Measurements from ENCODE around the gene ZNF516.

The ZNF516 gene

GRCh38 chr18:76502551-76502950 lies 7.5 kb upstream of the ZNF516 start:
- TF ChIP-seq CTCF (IDR thresholded peaks at IDR 0.05; ENCODE audit: insufficient read depth, missing control alignments), result no peak
- no peak for FAIRE-seq
- DNase-seq (ENCODE audit: insufficient read length, low spot score), result no peak

- TF ChIP-seq CTCF (IDR thresholded peaks at IDR 0.05; ENCODE audit: insufficient read depth, missing control alignments), result no peak
- no peak for DNase-seq (ENCODE audit: insufficient read length, low spot score)
- no peak for FAIRE-seq
Measured at GRCh38 chr18:76499637-76500340, 4.7 kb upstream of the ZNF516 start.

- no peak for TF ChIP-seq CTCF (IDR thresholded peaks at IDR 0.05; ENCODE audit: insufficient read depth, missing control alignments)
- DNase-seq (ENCODE audit: insufficient read length, low spot score) (no peak), FAIRE-seq (no peak)
Measured at GRCh38 chr18:76499021-76499420, 4.0 kb upstream of the ZNF516 start.

- DNase-seq (ENCODE audit: insufficient read length, low spot score) (no peak), FAIRE-seq (no peak)
- TF ChIP-seq CTCF (IDR thresholded peaks at IDR 0.05; ENCODE audit: insufficient read depth, missing control alignments), result no peak
Measured at GRCh38 chr18:76498064-76498463, 3.0 kb upstream of the ZNF516 start.

GRCh38 chr18:76497021-76497420 lies 2.0 kb upstream of the ZNF516 start:
- no peak for DNase-seq (ENCODE audit: insufficient read length, low spot score)
- TF ChIP-seq CTCF (IDR thresholded peaks at IDR 0.05; ENCODE audit: insufficient read depth, missing control alignments), result no peak
- peak; percentile 100 for FAIRE-seq

- FAIRE-seq (peak; percentile 80), DNase-seq (ENCODE audit: insufficient read length, low spot score) (no peak)
- TF ChIP-seq CTCF (IDR thresholded peaks at IDR 0.05; ENCODE audit: insufficient read depth, missing control alignments), result no peak
Measured at GRCh38 chr18:76496194-76496890, 1.3 kb upstream of the ZNF516 start.

All from D721Med (cell line).